M059J (cell line): Measurements from ENCODE around the gene TNFRSF13B. TPM values are rescaled to one million over a fixed set of nuclear protein-coding genes. Genes with fewer than 3 reads are reported as not detected.
A peak's percentile ranks its signal among the peaks of the same experiment; 100 is the strongest.
"Not testable (repeated sequence)": the region's sequence is repeated elsewhere in the genome, so short reads cannot be mapped to it uniquely, and the experiment has no call there.

Experiments used
- DNase-seq: peaks from one replicate; pipeline ENCODE4 v3.0.0-alpha.2; 2012; ENCODE audit warnings: low read depth
- total RNA-seq: library from RNA; depleted of rRNA; stranded (reverse); fragments of >200 nt; shearing (Covaris generic); gene quantifications from 2 replicates; pipeline ENCODE4 v1.2.3, GENCODE V29; 2014

TNFRSF13B gene
- total RNA-seq, 1 experiment from 2014 or later = not detected

GRCh38 chr17:16926571-16927451 lies 45.1 kb downstream of the TNFRSF13B start:
- DNase-seq = peak; percentile 94

- no peak for DNase-seq
Observed at GRCh38 chr17:16926061-16926511, 45.8 kb downstream of the TNFRSF13B start.

GRCh38 chr17:16925461-16926060 lies 46.4 kb downstream of the TNFRSF13B start:
- DNase-seq = no peak

DNA sequence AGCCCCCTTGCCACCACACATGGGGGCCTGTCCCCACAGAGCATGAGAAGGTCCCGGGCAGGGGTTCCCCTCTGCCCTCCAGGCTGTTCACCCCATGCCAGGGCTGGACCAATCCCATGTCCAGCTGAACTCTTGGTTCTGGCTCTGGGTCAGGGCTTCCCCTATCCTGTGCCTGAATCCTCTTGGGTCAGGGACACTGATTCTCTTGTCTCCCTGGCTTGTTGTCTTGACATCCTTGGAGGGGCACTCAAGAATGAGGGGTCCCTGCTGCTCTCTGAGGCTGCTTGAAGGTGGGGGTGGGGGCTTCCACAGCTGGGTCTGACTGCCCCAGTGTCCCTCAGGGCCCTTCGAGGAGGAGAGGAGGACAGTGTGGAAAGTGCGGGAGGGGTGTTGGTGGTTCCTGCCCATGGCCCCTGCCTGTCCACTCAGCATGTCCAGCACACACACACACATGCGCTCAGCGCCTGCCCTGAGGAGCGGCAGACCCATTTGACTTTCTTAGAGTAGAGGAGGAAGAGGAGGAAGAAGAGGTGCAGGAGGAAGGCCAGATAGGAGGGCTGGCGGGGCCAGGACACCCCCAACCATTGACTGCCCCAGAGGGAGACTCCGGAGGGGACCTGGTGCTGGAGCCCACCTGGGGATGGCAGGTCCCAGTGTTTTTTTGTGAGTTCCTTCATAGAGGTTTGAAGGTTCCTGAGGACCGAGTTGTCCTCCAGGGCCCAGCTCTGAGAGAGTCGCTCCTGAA lies 47.0 kb downstream of the TNFRSF13B start:
- no peak for DNase-seq

DNA sequence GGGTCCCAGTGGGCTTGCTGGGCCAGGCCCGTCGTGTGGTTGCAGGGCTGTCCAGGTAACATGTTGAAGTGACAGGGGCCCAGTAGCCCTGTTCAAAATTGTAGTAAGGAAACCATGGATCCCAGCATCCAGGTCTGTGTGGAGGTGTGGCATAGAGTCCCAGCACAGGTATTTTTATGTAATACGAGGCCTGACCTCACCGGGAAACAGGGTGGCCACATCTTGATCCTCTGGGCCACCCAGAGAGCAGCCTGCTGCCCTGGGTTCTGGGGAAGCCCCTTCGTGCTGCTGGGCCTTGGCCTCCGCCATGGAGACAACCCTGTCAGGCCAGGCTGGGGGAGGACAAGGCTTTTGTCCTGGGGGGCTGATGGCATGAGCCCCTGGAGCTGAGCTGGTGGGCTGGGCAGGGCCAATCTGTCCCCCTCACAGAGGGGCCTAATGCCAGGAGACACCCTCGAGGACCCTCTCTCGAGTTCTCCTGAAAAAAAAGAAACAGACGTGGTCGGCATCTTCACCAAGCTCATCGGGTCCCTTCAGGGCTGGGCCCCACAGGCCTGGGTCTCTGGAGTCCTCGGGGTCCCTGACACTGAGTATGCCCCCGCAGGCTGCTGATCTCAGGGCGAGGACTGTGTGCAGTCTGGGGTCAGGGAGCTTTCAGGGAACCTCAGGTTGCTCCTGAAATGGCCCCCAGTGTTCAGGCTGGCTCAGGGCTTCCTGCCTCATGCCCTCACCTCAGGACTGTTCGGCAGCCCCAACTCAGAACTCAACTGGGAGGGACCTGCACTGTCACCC lies 47.8 kb downstream of the TNFRSF13B start:
- no peak for DNase-seq

DNA sequence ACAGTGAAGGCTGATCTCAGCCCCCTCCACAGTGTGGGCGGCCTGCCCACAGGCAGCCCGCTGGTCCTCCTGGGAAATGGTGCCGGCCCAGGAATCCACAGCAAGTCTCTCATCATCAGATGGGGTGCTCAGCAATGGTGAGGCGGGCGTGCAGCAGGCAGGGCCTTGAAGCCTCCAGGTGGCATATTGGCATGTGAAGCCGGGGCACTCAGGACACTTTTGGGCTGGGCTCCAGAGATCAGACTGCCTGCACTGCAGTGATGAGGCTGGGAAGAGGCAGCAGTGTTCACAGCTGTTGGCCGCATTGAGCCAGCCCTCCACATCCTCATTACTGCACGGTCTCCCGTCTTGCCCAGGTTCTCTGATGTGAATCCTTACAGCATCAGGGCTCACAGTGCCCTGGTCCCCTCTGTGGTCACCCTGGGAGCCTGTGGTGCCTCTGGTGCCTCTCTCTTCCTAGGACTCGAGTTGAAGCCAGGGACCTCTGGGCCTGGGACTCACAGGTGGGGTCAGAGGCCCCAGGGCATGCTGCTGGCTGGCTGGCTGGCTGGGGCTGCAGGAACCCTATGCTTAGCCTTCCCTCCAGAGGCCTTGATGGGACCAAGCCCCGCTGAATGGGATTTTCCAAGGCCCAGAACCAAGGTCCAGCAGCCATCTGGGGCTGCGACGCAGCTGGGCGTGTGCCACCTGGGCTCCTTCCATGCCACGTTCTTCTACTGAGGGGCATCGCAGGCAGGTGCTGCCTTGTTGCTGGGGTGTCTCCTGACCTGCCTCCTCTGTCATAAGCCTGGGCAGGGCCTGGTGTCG lies 48.6 kb downstream of the TNFRSF13B start:
- no peak for DNase-seq

GRCh38 chr17:16922386-16923096 lies 49.4 kb downstream of the TNFRSF13B start:
- DNase-seq = peak; percentile 37

DNA sequence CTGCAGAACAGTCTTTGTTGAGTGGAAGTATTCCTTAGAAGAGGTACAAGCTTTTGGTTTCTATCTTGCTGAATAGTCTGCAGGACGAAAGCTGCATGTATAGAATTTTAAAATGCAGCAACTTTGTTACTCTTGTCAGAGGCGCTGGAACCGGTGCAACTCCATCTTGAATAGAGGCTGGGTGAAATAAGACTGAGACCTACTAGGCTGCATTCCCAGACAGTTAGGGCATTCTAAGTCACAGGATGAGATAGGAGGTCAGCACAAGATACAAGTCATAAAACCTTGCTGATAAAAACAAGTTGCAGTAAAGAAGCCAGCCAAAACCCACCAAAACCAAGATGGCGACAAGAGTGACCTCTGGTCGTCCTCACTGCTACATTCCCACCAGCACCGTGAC lies 50.5 kb downstream of the TNFRSF13B start:
- not testable (repeated sequence) for DNase-seq

DNA sequence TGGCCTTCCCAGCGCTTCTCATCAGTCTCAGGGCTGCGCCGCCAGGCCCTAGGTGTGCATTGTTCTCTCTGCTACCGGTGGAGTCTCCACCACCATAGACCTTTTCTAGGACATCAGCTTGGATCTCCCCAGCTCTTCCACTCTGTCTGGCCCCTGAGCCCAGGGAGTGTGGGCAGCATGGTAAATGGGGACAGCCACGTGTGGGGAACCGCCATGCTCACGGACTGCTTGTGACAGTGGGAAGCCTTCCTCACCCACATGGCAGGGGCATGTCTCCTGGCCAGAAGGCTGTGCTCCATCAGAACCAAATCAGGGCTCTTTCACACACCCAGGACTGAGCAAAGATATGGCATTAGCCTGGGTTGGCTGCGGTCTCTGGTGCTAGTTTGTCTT lies 51.3 kb downstream of the TNFRSF13B start:
- DNase-seq = no peak

DNA sequence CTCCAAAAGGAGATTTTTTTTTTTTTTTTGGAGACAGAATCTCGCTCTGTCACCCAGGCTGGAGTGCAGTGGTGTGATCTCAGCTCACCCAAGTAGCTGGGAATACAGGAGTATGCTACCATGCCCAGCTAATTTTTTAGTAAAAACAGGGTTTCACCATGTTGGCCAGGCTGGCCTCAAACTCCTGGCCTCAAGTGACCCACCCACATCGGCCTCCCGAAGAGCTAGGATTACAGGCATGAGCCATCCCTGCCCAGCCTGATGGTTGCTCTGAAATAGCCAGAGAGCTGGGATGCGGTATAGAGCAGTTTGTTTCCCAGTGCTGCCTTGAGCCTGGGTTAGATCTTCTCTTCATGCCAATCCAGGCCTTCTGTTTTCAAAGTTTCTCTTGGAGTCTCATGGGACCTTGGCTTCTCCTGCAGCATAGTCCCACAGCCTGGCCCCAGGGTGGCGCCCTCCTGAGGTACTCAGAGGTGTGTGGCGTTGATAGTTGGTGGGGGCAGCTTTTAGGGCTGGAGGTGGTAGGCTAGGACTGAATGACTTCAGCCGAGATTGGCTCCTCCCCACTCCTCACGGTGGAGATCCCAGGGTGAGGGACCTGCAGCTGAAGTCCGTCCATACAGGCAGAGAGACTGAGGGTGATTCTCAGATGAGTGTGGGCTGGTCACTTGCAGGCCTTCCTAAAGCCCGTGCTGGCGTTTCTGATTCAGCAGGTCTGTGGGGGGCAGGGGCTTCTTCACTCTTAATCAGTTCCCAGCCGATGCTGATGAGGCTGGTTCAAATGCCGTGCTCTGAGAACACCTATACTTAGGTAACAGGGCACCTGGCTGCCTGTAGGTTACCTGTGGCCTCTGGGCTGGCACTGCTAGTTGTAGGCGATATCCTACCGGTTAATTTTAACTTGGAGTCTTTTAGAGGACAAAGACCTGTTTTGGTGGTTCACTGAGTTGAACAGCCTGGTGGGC lies 52.0 kb downstream of the TNFRSF13B start:
- DNase-seq = no peak

- DNase-seq = no peak
Observed at GRCh38 chr17:16918443-16918842, 53.5 kb downstream of the TNFRSF13B start.

DNA sequence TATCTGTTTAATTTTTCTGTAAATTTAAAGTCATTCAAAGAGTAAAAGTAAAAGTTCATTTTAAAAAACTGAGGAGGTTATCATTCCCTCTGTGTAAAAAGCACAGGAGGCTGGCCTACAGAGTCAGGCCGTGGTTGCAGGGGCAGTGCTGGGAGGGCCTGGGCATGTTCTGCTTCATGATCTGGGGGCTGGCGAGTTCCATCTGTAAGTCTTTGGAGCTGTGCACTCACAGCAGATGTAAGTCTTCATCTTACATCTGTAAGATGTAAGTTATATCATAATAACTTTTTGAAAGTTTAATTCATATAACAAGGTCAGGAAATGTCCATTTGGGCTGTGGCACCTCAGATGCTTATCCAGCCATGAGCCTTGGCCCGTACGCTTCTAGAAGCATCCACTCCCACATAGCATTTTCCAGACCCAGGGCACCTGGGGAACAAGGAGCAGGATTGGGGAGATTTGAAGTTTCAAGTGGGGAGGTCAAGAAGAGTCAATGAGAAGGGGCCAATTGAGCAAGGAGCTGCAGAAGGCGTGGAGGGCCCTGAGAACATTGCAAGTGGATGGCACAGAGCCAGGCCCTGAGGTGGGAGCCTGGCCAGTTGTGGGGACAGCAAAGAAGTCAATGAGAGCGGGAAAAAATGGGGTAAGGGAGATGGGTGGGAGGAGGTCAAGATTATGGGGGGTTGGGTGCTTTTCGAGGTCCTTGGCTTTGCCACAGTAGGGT lies 54.1 kb downstream of the TNFRSF13B start:
- DNase-seq = no peak

DNA sequence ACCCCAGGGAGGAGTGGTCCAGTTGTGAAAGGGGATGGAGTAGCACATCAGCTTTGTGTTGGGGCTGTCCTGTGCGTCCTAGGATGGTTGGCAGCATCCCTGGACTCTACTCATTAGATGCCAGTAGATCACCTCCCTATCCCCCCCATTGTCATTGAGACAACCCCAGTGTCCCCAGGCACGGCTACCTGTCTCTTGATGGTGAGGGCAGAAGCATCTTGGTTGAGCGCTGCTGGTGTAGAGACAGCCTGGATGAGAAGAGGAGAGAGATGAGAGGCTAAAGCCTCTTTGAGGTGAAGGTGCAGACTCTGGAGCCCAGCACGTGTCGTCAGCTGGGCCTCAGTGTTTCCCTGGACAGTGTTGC lies 55.4 kb downstream of the TNFRSF13B start:
- no peak for DNase-seq

GRCh38 chr17:16915752-16916556 lies 56.0 kb downstream of the TNFRSF13B start:
- peak; percentile 58 for DNase-seq

GRCh38 chr17:16913463-16913862 lies 58.5 kb downstream of the TNFRSF13B start:
- DNase-seq = no peak

- DNase-seq = no peak
Observed at GRCh38 chr17:16912021-16912962, 59.6 kb downstream of the TNFRSF13B start.
